T-cell (primary cell): ENCODE measurements around the gene USP6NL. TPM values are rescaled to one million over a fixed set of nuclear protein-coding genes. Genes with fewer than 3 reads are reported as not detected.

ENCODE experiments used
- ATAC-seq, 4 experiments: fragments of 200-7000 bp in 3 of 4; fragments of 150-1000 bp in 1 of 4; cut with Tn5 transposase; replicated peaks in 1 of 4; 1 replicate in 3 of 4; 2 replicates in 1 of 4; pipeline ENCODE4 v1.10.0; 2021; ENCODE audit warnings: moderate library complexity in 3 of 4, mild to moderate bottlenecking in 2 of 4, moderate number of reproducible peaks in 1 of 4
- CTCF ChIA-PET, 2 donors: fragments of 300-600 bp; sonication (Branson Sonifier 250); formaldehyde crosslinking; loops; one replicate each; lab custom pipeline; 2022; ENCODE audit warnings: antibody characterized with exemption in 2 of 2; lab: Charles Lee
- POLR2A ChIA-PET, 2 donors: fragments of 300-600 bp; sonication (Branson Sonifier 250); formaldehyde crosslinking; loops; one replicate each; lab custom pipeline; 2022; ENCODE audit warnings: antibody characterized with exemption in 2 of 2; lab: Charles Lee
- DNase-seq, 35 experiments: peaks; one replicate each; pipeline versions ENCODE4 v3.0.0 to v3.0.0-alpha.2; 2013 to 2023
- H3K27ac ChIP-seq: one replicate; pipeline ENCODE4 v1.5.1; 2013; ENCODE audit warnings: low read length
- H3K27me3 ChIP-seq, 2 experiments: replicated peaks in 1 of 2; 1 replicate in 1 of 2; 2 replicates in 1 of 2; pipeline versions ENCODE4 v1.6.1 to v1.7.0; 2013; ENCODE audit warnings: low read length in 1 of 2, mixed read lengths in 1 of 2; ENCODE audit not compliant: control insufficient read depth in 2 of 2, insufficient read depth in 2 of 2; ENCODE audit errors: extremely low read depth in 1 of 2
- H3K36me3 ChIP-seq, 2 donors: 1 replicate in 1 of 2; 2 replicates in 1 of 2; pipeline versions ENCODE4 v1.6.1 to v1.7.0; 2013; ENCODE audit warnings: low read length in 1 of 2; ENCODE audit not compliant: control insufficient read depth in 2 of 2, insufficient read depth in 1 of 2; ENCODE audit errors: extremely low read depth in 1 of 2
- H3K4me1 ChIP-seq, 2 experiments: 1 replicate in 1 of 2; 2 replicates in 1 of 2; pipeline versions ENCODE4 v1.6.1 to v1.7.0; 2013; ENCODE audit warnings: low read length in 2 of 2, mixed read lengths in 1 of 2; ENCODE audit not compliant: insufficient read depth in 2 of 2, control insufficient read depth in 1 of 2; ENCODE audit errors: extremely low read depth in 1 of 2
- H3K4me3 ChIP-seq, 2 donors: 1 replicate in 1 of 2; 2 replicates in 1 of 2; pipeline versions ENCODE4 v1.5.1 to v1.7.0; 2013; ENCODE audit warnings: mild to moderate bottlenecking in 2 of 2, low read length in 1 of 2, moderate library complexity in 1 of 2; ENCODE audit not compliant: control insufficient read depth in 1 of 2; ENCODE audit errors: extremely low read depth in 1 of 2
- H3K9me3 ChIP-seq: 2 replicates; pipeline ENCODE4 v1.7.0; 2013
- H3K27ac Mint-ChIP-seq, 2 donors: one replicate each; pipeline ENCODE4 v1.8.0; 2020 to 2021; ENCODE audit warnings: mild to moderate bottlenecking in 2 of 2, mixed read lengths in 2 of 2
- H3K27me3 Mint-ChIP-seq, 2 donors: one replicate each; pipeline ENCODE4 v1.8.0; 2021 to 2022; ENCODE audit warnings: mixed read lengths in 2 of 2
- H3K36me3 Mint-ChIP-seq: one replicate; pipeline ENCODE4 v1.8.0; 2021; ENCODE audit warnings: mixed read lengths
- H3K4me1 Mint-ChIP-seq, 3 donors: one replicate each; pipeline ENCODE4 v1.8.0; 2020 to 2022; ENCODE audit warnings: mixed read lengths in 3 of 3, mild to moderate bottlenecking in 1 of 3
- H3K4me3 Mint-ChIP-seq, 3 donors: one replicate each; pipeline ENCODE4 v1.8.0; 2020 to 2022; ENCODE audit warnings: mild to moderate bottlenecking in 3 of 3, mixed read lengths in 3 of 3, moderate library complexity in 3 of 3
- H3K9me3 Mint-ChIP-seq, 3 donors: one replicate each; pipeline ENCODE4 v1.8.0; 2020 to 2022; ENCODE audit warnings: mixed read lengths in 3 of 3
- WGBS: methylation state at CpG from one replicate; pipeline ENCODE4 v1.1.5; 2013; ENCODE audit warnings: missing lambda C conversion rate; ENCODE audit not compliant: insufficient coverage; 5-methylcytosine and 5-hydroxymethylcytosine counted together
- total RNA-seq, 35 experiments: library from RNA in 6 of 35; stranded (reverse) in 6 of 35; fragments of 120-200 nt in 1 of 35; gene quantifications; one replicate each; pipeline versions ENCODE4 v1.2.1 to v1.2.4 and lab custom pipeline; 2013 to 2026

Gene USP6NL
- total RNA-seq, 5 donors from 2014 or later (not counting 1 experiment from before 2014, with no cell fraction given): 3.9 to 7.6 (median 4.6) TPM

- no peaks in the 10 kb centered on the region for H3K36me3 ChIP-seq
- DNase-seq (no peak), ATAC-seq (no peak)
- peaks cover 5 to 9% of the 10 kb centered on the region in 2 experiments for H3K4me1 ChIP-seq
- H3K9me3 ChIP-seq: no peaks in the 10 kb centered on the region
- Mint-ChIP-seq H3K27ac (no peak overlapping the region), H3K9me3 (no peaks in the 10 kb centered on the region), H3K4me1 (peaks cover 59 to 72% (median 68%) of the 10 kb centered on the region in 3 donors), H3K27me3 (no peaks in the 10 kb centered on the region), H3K4me3 (no peak overlapping the region), H3K36me3 (no peaks in the 10 kb centered on the region)
- ChIA-PET POLR2A (interaction anchor here (0.6 kb wide), 2 partner anchors 115 to 426 kb away, joined by 3 read pairs; no protein-coding TSS in a partner anchor), CTCF (no interaction called here)
- no peak overlapping the region for H3K4me3 ChIP-seq
- H3K27me3 ChIP-seq: peaks cover 0 to 2% of the 10 kb centered on the region in 2 experiments
- H3K27ac ChIP-seq: no peak overlapping the region
- no CpG with 5 or more reads among the region's 2 CpGs for WGBS
Observed at GRCh38 chr10:11605807-11606408, 5.5 kb downstream of the USP6NL start.

GRCh38 chr10:11604865-11605650 lies 6.4 kb downstream of the USP6NL start:
- ATAC-seq (peak; percentile 63 to 87 (median 70)), DNase-seq (peak in 1 of 35 experiments; percentile 24)
- peak overlapping the region; percentile 36 for H3K27ac ChIP-seq
- Mint-ChIP-seq H3K36me3 (no peaks in the 10 kb centered on the region), H3K4me3 (peak overlapping the region; percentile 40 to 72 (median 66)), H3K27me3 (no peaks in the 10 kb centered on the region), H3K4me1 (peaks cover 55 to 66% (median 61%) of the 10 kb centered on the region in 3 donors), H3K9me3 (no peaks in the 10 kb centered on the region), H3K27ac (peak overlapping the region; percentile 66 to 84)
- no peaks in the 10 kb centered on the region for H3K36me3 ChIP-seq
- POLR2A ChIA-PET: interaction anchor here in 1 of 2 donors (0.6 kb wide), 2 partner anchors 30 to 51 kb away, joined by 3 read pairs; no protein-coding TSS in a partner anchor
- H3K9me3 ChIP-seq: no peaks in the 10 kb centered on the region
- WGBS: 14% methylated on average over 2 of the region's 2 CpGs
- no peaks in the 10 kb centered on the region for H3K27me3 ChIP-seq
- CTCF ChIA-PET: interaction anchor here in 1 of 2 donors (0.6 kb wide), 1 partner anchor 512 kb away, joined by 3 read pairs; no protein-coding TSS in a partner anchor
- H3K4me3 ChIP-seq: no peak overlapping the region
- H3K4me1 ChIP-seq: peaks cover 0 to 9% of the 10 kb centered on the region in 2 experiments

GRCh38 chr10:11603741-11604140 lies 7.7 kb downstream of the USP6NL start:
- Histone ChIP-seq H3K4me3 (no peak overlapping the region), H3K27ac (no peak overlapping the region), H3K27me3 (no peaks in the 10 kb centered on the region), H3K9me3 (no peaks in the 10 kb centered on the region), H3K4me1 (peaks cover 0 to 10% of the 10 kb centered on the region in 2 experiments), H3K36me3 (no peaks in the 10 kb centered on the region)
- H3K4me1 Mint-ChIP-seq: peaks cover 46 to 61% (median 49%) of the 10 kb centered on the region in 3 donors
- no CpG with 5 or more reads among the region's 1 CpG for WGBS
- no peaks in the 10 kb centered on the region for H3K27me3 Mint-ChIP-seq
- peak overlapping the region in 1 of 2 donors; percentile 6 for H3K27ac Mint-ChIP-seq
- no peak overlapping the region for H3K4me3 Mint-ChIP-seq
- no peaks in the 10 kb centered on the region for H3K36me3 Mint-ChIP-seq
- ChIA-PET CTCF (no interaction called here), POLR2A (interaction anchor here in 1 of 2 donors (0.5 kb wide), 1 partner anchor 93 kb away, joined by 3 read pairs; no protein-coding TSS in a partner anchor)
- no peaks in the 10 kb centered on the region for H3K9me3 Mint-ChIP-seq
- no peak for ATAC-seq
- no peak for DNase-seq

DNA sequence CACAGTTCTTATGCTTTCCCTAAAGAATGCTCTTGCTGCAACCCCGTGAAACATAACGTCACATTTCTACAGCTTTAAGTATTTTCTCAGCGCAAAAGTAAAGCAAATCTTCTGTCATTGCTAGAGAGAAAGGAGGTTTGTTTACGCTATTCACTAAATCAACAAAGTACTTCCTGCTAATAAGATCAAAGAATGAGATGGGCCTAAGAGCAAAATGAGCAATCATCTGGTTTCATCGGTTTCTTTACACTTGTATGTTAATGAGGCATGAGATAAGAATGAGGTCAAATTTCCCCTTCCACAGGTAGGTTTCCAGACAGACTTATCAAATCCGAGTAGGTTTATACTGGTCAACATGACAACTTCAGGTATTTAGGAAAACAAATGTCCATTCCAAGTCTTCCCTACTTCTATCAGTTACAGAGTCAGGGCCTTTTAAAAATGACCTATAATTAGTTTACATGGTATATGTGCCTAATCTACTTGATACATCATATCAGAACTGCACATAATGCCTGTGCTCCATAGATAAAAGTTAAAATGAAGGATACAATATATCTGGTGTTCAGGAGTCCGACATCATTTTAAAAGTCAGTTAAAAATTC lies 8.4 kb downstream of the USP6NL start:
- Histone ChIP-seq H3K4me1 (peaks cover 0 to 8% of the 10 kb centered on the region in 2 experiments), H3K36me3 (no peaks in the 10 kb centered on the region), H3K27ac (no peak overlapping the region), H3K27me3 (no peaks in the 10 kb centered on the region), H3K9me3 (no peaks in the 10 kb centered on the region), H3K4me3 (no peak overlapping the region)
- no CpG with 5 or more reads among the region's 7 CpGs for WGBS
- ATAC-seq (no peak), DNase-seq (peak in 1 of 35 experiments; percentile 22)
- Mint-ChIP-seq H3K27me3 (no peaks in the 10 kb centered on the region), H3K9me3 (no peaks in the 10 kb centered on the region), H3K4me3 (peak overlapping the region in 1 of 3 donors; percentile 1), H3K4me1 (peaks cover 39 to 56% (median 41%) of the 10 kb centered on the region in 3 donors), H3K27ac (peak overlapping the region; percentile 9 to 37), H3K36me3 (no peaks in the 10 kb centered on the region)
- CTCF ChIA-PET: no interaction called here
- POLR2A ChIA-PET: interaction anchor here in 1 of 2 donors (0.5 kb wide), 1 partner anchor 93 kb away, joined by 3 read pairs; no protein-coding TSS in a partner anchor

DNA sequence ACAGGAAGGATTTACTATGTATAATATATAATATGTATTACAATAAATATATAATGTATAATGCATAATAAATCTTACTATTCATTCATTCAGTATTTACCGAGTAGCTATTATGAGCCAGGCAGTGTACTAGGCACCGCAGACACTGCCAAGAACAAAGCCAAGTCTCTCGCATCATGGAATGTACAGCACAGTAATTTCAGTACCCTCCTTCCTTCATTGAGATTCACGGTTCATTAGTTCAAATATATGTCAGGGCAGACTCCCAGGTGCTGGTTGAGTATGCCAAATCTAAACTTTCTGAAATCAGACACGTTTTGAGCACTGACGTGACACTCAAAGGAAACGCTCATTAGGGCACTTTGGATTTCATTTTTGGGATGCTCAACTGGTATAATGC lies 9.1 kb downstream of the USP6NL start:
- Mint-ChIP-seq H3K36me3 (peaks cover under 1% of the 10 kb centered on the region), H3K4me1 (peaks cover 35 to 53% (median 39%) of the 10 kb centered on the region in 3 donors), H3K4me3 (no peak overlapping the region), H3K9me3 (no peaks in the 10 kb centered on the region), H3K27ac (no peak overlapping the region), H3K27me3 (no peaks in the 10 kb centered on the region)
- ATAC-seq (no peak), DNase-seq (no peak)
- no peak overlapping the region for H3K4me3 ChIP-seq
- H3K27ac ChIP-seq: no peak overlapping the region
- no peaks in the 10 kb centered on the region for H3K9me3 ChIP-seq
- ChIA-PET CTCF (no interaction called here), POLR2A (no interaction called here)
- H3K4me1 ChIP-seq: peaks cover 0 to 8% of the 10 kb centered on the region in 2 experiments
- H3K36me3 ChIP-seq: no peaks in the 10 kb centered on the region
- whole genome bisulfite sequencing: 69% methylated on average over 6 of the region's 7 CpGs
- no peaks in the 10 kb centered on the region for H3K27me3 ChIP-seq

DNA sequence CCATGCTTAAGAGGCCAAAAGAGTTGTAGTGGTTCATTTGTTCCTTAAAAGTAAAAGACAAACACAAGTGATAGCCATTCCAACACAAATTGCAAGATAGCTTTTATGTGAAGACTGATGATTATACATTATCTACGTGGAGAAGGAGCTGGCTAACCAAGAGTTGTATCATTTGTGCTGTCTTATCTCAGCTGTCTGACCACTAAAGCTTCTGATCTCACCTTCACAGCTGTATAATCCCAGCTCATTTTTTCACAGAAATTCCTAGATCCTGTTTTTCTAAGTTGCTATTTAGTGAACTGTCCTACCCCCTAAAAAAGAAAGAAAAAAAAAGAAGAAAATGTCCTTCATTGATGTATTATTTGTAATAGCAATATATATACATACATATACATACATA lies 9.8 kb downstream of the USP6NL start:
- ATAC-seq: no peak
- CTCF ChIA-PET: no interaction called here

More for the DNA sequence above, 9.8 kb downstream of the USP6NL start:
- Histone ChIP-seq H3K9me3 (no peaks in the 10 kb centered on the region), H3K27ac (no peak overlapping the region), H3K27me3 (no peaks in the 10 kb centered on the region), H3K36me3 (no peaks in the 10 kb centered on the region), H3K4me1 (peaks cover 0 to 8% of the 10 kb centered on the region in 2 experiments), H3K4me3 (no peak overlapping the region)
- no peaks in the 10 kb centered on the region for H3K9me3 Mint-ChIP-seq
- no peak overlapping the region for H3K4me3 Mint-ChIP-seq
- peaks cover 7% of the 10 kb centered on the region for H3K36me3 Mint-ChIP-seq
- no peaks in the 10 kb centered on the region for H3K27me3 Mint-ChIP-seq
- H3K4me1 Mint-ChIP-seq: peaks cover 35 to 50% (median 39%) of the 10 kb centered on the region in 3 donors
- no CpG with 5 or more reads among the region's 1 CpG for WGBS
- POLR2A ChIA-PET: no interaction called here
- DNase-seq: no peak
- H3K27ac Mint-ChIP-seq: no peak overlapping the region
